ENCODE results near the gene PALD1. TPM values are rescaled to one million over a fixed set of nuclear protein-coding genes. Genes with fewer than 3 reads are reported as not detected.

PALD1 gene
- polyA plus RNA-seq, 2 of the 4 experiments (the other 2 are of a cell fraction): 3.6 to 5.5 TPM

- no peaks in the 10 kb centered on the region for H3K9me3 ChIP-seq
- no peak for FAIRE-seq
- DNase-seq (ENCODE audit: low read depth in 1 of 2, low spot score in 1 of 2): no peak
- CTCF ChIA-PET: interaction anchor here (0.7 kb wide), 1 partner anchor 64 kb away, joined by 3 read pairs; no protein-coding TSS in a partner anchor
- TF ChIP-seq KDM1A (IDR thresholded peaks at IDR 0.05; ENCODE audit: low read depth) (no peak), ZC3H11A (IDR thresholded peaks at IDR 0.05) (no peak), MAX (IDR thresholded peaks at IDR 0.05) (no peak), POLR2A (IDR thresholded peaks at IDR 0.05; ENCODE audit: low read length) (no peak), ATOH8 (CRISPR knock-in tag; IDR thresholded peaks at IDR 0.05; ENCODE audit: low read depth) (no peak), JUNB (IDR thresholded peaks at IDR 0.05) (no peak), EP300 (IDR thresholded peaks at IDR 0.05) (no peak), HMGXB4 (CRISPR knock-in tag; IDR thresholded peaks at IDR 0.05; ENCODE audit: borderline replicate concordance) (no peak), GATA3 (IDR thresholded peaks at IDR 0.05; ENCODE audit: borderline replicate concordance) (no peak), MAFK (IDR thresholded peaks at IDR 0.05; ENCODE audit: partially characterized antibody) (no peak), CBX2 (IDR thresholded peaks at IDR 0.05; ENCODE audit: borderline replicate concordance, low read depth) (no peak), NPAS2 (CRISPR knock-in tag; IDR thresholded peaks at IDR 0.05; ENCODE audit: borderline replicate concordance) (no peak), CTCF (IDR thresholded peaks at IDR 0.05) (no peak), BHLHE40 (IDR thresholded peaks at IDR 0.05; ENCODE audit: low read depth, low read length) (no peak), RNF2 (IDR thresholded peaks at IDR 0.05; ENCODE audit: borderline replicate concordance, low read depth) (no peak)
- H3K4me2 ChIP-seq: no peak overlapping the region
- ATAC-seq: no peak
- H3K4me3 ChIP-seq: no peak overlapping the region
- 76% methylated on average over 3 of the region's 3 CpGs for WGBS (ENCODE audit: missing lambda C conversion rate)
- POLR2A ChIA-PET: no interaction called here
- no peak overlapping the region for H3K27ac ChIP-seq
- H3K4me1 ChIP-seq: 0 out of 3 replicates have a peak, but pooled peaks cover 3% of the 10 kb centered on the region
These were observed 9.3 kb downstream of the PALD1 start for GRCh38 chr10:70487824-70488223.

- TF ChIP-seq TFCP2L1 (CRISPR knock-in tag; IDR thresholded peaks at IDR 0.05) (no peak), ZC3H11A (IDR thresholded peaks at IDR 0.05) (no peak), USF2 (IDR thresholded peaks at IDR 0.05) (no peak), E2F6 (IDR thresholded peaks at IDR 0.05; ENCODE audit: borderline replicate concordance, low read depth) (no peak), SREBF2 (IDR thresholded peaks at IDR 0.05) (no peak), NR3C1 (IDR thresholded peaks at IDR 0.05) (no peak), HES2 (IDR thresholded peaks at IDR 0.05) (no peak), FOXS1 (CRISPR knock-in tag; IDR thresholded peaks at IDR 0.05) (no peak), HOXB5 (CRISPR knock-in tag; IDR thresholded peaks at IDR 0.05) (no peak), HOXB13 (CRISPR knock-in tag; IDR thresholded peaks at IDR 0.05; ENCODE audit: low read depth) (no peak), RNF2 (IDR thresholded peaks at IDR 0.05; ENCODE audit: borderline replicate concordance, low read depth) (no peak), GATA3 (IDR thresholded peaks at IDR 0.05; ENCODE audit: borderline replicate concordance) (no peak), HMGXB4 (CRISPR knock-in tag; IDR thresholded peaks at IDR 0.05; ENCODE audit: borderline replicate concordance) (no peak)
- 88% methylated on average over 4 of the region's 4 CpGs for WGBS (ENCODE audit: missing lambda C conversion rate)
- no peak for ATAC-seq
- Histone ChIP-seq H3K4me3 (no peak overlapping the region), H3K27ac (no peak overlapping the region), H3K9me3 (no peaks in the 10 kb centered on the region), H3K4me2 (no peak overlapping the region), H3K4me1 (no peaks in the 10 kb centered on the region)
- FAIRE-seq: no peak
- ChIA-PET POLR2A (no interaction called here), CTCF (interaction anchor here (1.2 to 3.0 kb wide), 4 partner anchors 9 to 125 kb away, joined by 3 to 8 read pairs (median 4); no protein-coding TSS in a partner anchor)
- DNase-seq (ENCODE audit: low read depth in 1 of 2, low spot score in 1 of 2): no peak
These were observed 11.6 kb downstream of the PALD1 start for GRCh38 chr10:70490142-70490541.

Measured in A549 (cell line).